PC-3 (cell line): Measurements from ENCODE around the gene RABL6.

Experiments used
- CTCF ChIP-seq: fragments of 300-600 bp; sonication (generic); conservative IDR thresholded peaks from 2 replicates; pipeline ENCODE4 v1.5.1; 2017; ENCODE audit warnings: antibody characterized with exemption, low read depth, mild to moderate bottlenecking, low read length
- EZH2 ChIP-seq: fragments of 300-600 bp; sonication (generic); IDR thresholded peaks from one replicate; pipeline ENCODE4 v1.6.1; 2017; ENCODE audit warnings: antibody characterized with exemption, mild to moderate bottlenecking, low read length; ENCODE audit not compliant: unreplicated experiment

DNA sequence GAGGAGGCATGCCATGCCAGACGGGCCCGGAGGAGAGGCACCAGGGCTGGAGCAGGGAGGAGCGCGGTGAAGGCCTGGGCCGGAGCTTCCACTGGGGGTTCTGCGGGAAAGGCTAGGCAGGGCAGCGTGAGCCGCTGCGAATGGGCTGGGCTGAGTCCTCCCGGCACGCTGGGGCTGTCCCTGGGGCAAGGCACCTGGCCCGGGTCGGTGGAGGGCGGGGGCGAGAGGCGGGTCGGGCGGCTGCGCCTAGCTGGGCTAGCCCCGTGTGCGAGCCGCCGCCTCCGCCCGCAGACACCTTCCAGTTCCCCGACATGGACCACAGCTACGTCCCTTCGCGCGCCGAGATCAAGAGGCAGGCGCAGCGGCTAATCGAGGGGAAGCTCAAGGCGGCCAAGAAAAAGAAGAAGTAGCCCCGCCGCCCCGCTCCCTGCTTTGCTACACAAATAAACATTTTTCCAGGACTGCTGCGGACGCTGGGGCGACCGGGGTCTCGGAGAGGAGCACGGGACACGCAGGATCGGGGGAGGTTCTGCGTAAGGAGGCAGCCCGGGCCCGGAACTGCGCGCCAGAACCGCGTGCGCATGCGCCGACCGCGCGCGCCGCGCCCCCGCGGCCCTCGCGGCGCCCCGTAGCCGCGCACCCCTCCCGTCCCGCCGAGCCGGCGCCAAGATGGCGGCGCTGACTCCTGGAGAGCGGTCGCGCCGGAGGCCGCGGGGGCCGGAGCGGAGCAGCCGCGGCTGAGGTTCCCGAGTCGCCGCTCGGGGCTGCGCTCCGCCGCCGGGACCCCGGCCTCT is at the start of gene RABL6:
- TF ChIP-seq CTCF (no peak), EZH2 (no peak)
